ENCODE results near the gene PLXNA4. TPM values are rescaled to one million over a fixed set of nuclear protein-coding genes. Genes with fewer than 3 reads are reported as not detected.

PLXNA4 gene
- total RNA-seq, 1 experiment from 2014 or later, result not detected

DNA sequence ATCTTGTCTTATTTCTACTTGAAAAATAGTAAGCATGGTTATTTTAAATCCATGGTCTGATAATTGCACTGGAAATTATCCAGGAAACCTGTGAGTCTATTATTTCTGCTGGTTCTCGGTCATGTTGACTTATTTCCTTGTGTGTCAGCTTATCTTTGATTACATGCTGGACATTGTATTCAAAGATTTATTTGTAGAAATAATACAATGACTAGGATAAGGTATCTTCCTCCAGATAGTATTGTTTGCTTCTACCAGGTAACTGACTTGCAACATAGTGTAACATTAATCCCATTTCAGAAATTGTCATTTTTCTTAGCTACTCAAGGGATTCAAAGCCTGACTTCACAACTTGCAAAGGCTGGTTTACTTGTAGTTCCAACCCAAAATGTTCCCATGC lies 33.4 kb downstream of the PLXNA4 start:
- Histone ChIP-seq H4K20me1 (ENCODE audit: insufficient read depth) (no peaks in the 10 kb centered on the region), H2AFZ (ENCODE audit: low read depth, low read length, poor library complexity, severe bottlenecking) (no peak overlapping the region), H3K36me3 (ENCODE audit: control insufficient read depth in 1 of 2, insufficient read depth in 2 of 2, low read length in 2 of 2) (no peaks in the 10 kb centered on the region), H3K27ac (ENCODE audit: low read depth, low read length) (no peak overlapping the region), H3K9me3 (ENCODE audit: control insufficient read depth in 1 of 2, insufficient read depth in 1 of 2, low read depth in 1 of 2, low read length in 2 of 2) (no peaks in the 10 kb centered on the region), H3K4me2 (ENCODE audit: low read length) (no peak overlapping the region), H3K9me2 (ENCODE audit: insufficient read depth) (no peaks in the 10 kb centered on the region), H3K79me2 (ENCODE audit: insufficient read depth, low read length) (no peaks in the 10 kb centered on the region), H3K9ac (ENCODE audit: low read length) (no peak overlapping the region), H3K27me3 (ENCODE audit: insufficient read depth, low read length) (peaks cover 81% of the 10 kb centered on the region), H3K4me3 (replicated peaks in 1 of 2; ENCODE audit: low read depth in 1 of 2, low read length in 2 of 2) (no peak overlapping the region), H3K4me1 (ENCODE audit: control insufficient read depth in 1 of 2, insufficient read depth in 2 of 2, low read length in 2 of 2) (no peaks in the 10 kb centered on the region)
- TF ChIP-seq YY1 (IDR thresholded peaks at IDR 0.05; ENCODE audit: extremely low read depth, insufficient replicate concordance, low read depth, low read length) (no peak), TCF7L2 (IDR thresholded peaks at IDR 0.05; ENCODE audit: borderline replicate concordance, extremely low read depth, insufficient read depth, insufficient read length) (no peak), CEBPB (IDR thresholded peaks at IDR 0.05; ENCODE audit: low read depth) (no peak), POLR2A (IDR thresholded peaks at IDR 0.05; ENCODE audit: borderline replicate concordance, extremely low read depth, insufficient read depth, insufficient read length) (no peak), ELF1 (IDR thresholded peaks at IDR 0.05; ENCODE audit: borderline replicate concordance, low read depth) (no peak), FOSL1 (IDR thresholded peaks at IDR 0.05; ENCODE audit: low read depth) (no peak), SP1 (IDR thresholded peaks at IDR 0.05; ENCODE audit: low read depth) (no peak), ZNF274 (IDR thresholded peaks at IDR 0.05; ENCODE audit: low read depth, low read length) (no peak), POLR2AphosphoS5 (IDR thresholded peaks at IDR 0.05; ENCODE audit: low read depth, low read length) (no peak), CBX3 (IDR thresholded peaks at IDR 0.05; ENCODE audit: low read depth) (no peak), RAD21 (IDR thresholded peaks at IDR 0.05; ENCODE audit: low read depth) (no peak), EZH2 (IDR thresholded peaks at IDR 0.05) (no peak), SIN3A (IDR thresholded peaks at IDR 0.05; ENCODE audit: low read depth) (no peak), EZH2phosphoT487 (IDR thresholded peaks at IDR 0.05; ENCODE audit: borderline replicate concordance) (no peak), EGR1 (IDR thresholded peaks at IDR 0.05; ENCODE audit: low read depth) (no peak), ZFX (IDR thresholded peaks at IDR 0.05) (no peak)
- TF ChIP-seq, protein P1, sequence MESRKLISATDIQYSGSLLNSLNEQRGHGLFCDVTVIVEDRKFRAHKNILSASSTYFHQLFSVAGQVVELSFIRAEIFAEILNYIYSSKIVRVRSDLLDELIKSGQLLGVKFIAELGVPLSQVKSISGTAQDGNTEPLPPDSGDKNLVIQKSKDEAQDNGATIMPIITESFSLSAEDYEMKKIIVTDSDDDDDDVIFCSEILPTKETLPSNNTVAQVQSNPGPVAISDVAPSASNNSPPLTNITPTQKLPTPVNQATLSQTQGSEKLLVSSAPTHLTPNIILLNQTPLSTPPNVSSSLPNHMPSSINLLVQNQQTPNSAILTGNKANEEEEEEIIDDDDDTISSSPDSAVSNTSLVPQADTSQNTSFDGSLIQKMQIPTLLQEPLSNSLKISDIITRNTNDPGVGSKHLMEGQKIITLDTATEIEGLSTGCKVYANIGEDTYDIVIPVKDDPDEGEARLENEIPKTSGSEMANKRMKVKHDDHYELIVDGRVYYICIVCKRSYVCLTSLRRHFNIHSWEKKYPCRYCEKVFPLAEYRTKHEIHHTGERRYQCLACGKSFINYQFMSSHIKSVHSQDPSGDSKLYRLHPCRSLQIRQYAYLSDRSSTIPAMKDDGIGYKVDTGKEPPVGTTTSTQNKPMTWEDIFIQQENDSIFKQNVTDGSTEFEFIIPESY (IDR thresholded peaks at IDR 0.05; ENCODE audit: extremely low read depth, insufficient replicate concordance, low read length), result no peak
- TF ChIP-seq, protein P2, sequence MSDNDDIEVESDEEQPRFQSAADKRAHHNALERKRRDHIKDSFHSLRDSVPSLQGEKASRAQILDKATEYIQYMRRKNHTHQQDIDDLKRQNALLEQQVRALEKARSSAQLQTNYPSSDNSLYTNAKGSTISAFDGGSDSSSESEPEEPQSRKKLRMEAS (IDR thresholded peaks at IDR 0.05), result no peak
- TF ChIP-seq, protein P3, sequence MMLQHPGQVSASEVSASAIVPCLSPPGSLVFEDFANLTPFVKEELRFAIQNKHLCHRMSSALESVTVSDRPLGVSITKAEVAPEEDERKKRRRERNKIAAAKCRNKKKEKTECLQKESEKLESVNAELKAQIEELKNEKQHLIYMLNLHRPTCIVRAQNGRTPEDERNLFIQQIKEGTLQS (IDR thresholded peaks at IDR 0.05), result no peak
- TF ChIP-seq, protein P4, sequence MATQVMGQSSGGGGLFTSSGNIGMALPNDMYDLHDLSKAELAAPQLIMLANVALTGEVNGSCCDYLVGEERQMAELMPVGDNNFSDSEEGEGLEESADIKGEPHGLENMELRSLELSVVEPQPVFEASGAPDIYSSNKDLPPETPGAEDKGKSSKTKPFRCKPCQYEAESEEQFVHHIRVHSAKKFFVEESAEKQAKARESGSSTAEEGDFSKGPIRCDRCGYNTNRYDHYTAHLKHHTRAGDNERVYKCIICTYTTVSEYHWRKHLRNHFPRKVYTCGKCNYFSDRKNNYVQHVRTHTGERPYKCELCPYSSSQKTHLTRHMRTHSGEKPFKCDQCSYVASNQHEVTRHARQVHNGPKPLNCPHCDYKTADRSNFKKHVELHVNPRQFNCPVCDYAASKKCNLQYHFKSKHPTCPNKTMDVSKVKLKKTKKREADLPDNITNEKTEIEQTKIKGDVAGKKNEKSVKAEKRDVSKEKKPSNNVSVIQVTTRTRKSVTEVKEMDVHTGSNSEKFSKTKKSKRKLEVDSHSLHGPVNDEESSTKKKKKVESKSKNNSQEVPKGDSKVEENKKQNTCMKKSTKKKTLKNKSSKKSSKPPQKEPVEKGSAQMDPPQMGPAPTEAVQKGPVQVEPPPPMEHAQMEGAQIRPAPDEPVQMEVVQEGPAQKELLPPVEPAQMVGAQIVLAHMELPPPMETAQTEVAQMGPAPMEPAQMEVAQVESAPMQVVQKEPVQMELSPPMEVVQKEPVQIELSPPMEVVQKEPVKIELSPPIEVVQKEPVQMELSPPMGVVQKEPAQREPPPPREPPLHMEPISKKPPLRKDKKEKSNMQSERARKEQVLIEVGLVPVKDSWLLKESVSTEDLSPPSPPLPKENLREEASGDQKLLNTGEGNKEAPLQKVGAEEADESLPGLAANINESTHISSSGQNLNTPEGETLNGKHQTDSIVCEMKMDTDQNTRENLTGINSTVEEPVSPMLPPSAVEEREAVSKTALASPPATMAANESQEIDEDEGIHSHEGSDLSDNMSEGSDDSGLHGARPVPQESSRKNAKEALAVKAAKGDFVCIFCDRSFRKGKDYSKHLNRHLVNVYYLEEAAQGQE (IDR thresholded peaks at IDR 0.05; ENCODE audit: low read depth), result no peak
- BruUV-seq (replicated peaks), result no TSS peak
- POLR2A ChIA-PET, result no interaction called here
- RAD21 ChIA-PET (ENCODE audit: low non-redundant PET in 1 of 2, low total read pairs in 2 of 2, uncharacterized antibody in 2 of 2, unreplicated experiment in 2 of 2), result no interaction called here
- ATAC-seq (no peak), DNase-seq (ENCODE audit: low read depth, low spot score) (no peak)
- intact Hi-C loops (cut with micrococcal nuclease), result no loop called here
- CTCF ChIA-PET, result no interaction called here
